Neural cell (in vitro differentiated cells): Measurements from ENCODE around the gene SNAP25. TPM values are rescaled to one million over a fixed set of nuclear protein-coding genes. Genes with fewer than 3 reads are reported as not detected.

ENCODE experiments used
- polyA plus RNA-seq: library from polyadenylated mRNA; depleted of rRNA; stranded (reverse); fragments of >200 nt; gene quantifications from 2 replicates; pipeline ENCODE4 v1.2.3, GENCODE V29; 2014
- small RNA-seq, 3 experiments: library from RNA; depleted of rRNA; stranded (forward); fragments of <200 nt; gene quantifications; one replicate each; pipeline ENCODE3, GENCODE V24; 2012

SNAP25 gene
- polyA plus RNA-seq, 1 donor from 2014 or later = 139 TPM

Small RNA genes lying within 50 kb of the gene (small RNA-seq; reads per million reads assigned to genes)
- 0 reads per million in 3 experiments for gene HIGD1AP15

Other genes with a start within 250 kb of the SNAP25 start
- gene ANKEF1, start 183.8 kb upstream of the SNAP25 start, polyA plus RNA-seq = 3.2 and 3.5 TPM in 2 replicates
- gene MKKS, start 215.4 kb downstream of the SNAP25 start, polyA plus RNA-seq = 28.0 and 29.6 TPM in 2 replicates
- gene SLX4IP, start 216.5 kb downstream of the SNAP25 start, polyA plus RNA-seq = 6.4 and 8.2 TPM in 2 replicates